Measurements from ENCODE around the gene TMCC2. TPM values are rescaled to one million over a fixed set of nuclear protein-coding genes. Genes with fewer than 3 reads are reported as not detected.

TMCC2 gene
- total RNA-seq, 1 experiment from 2014 or later: 2.7 TPM

- no peaks in the 10 kb centered on the region for H3K79me2 ChIP-seq (ENCODE audit: insufficient read depth, low read length)
- H3K9me3 ChIP-seq (ENCODE audit: control insufficient read depth in 1 of 2, insufficient read depth in 1 of 2, low read depth in 1 of 2, low read length in 2 of 2): no peaks in the 10 kb centered on the region
- no peak overlapping the region for H2AFZ ChIP-seq (ENCODE audit: low read depth, low read length, poor library complexity, severe bottlenecking)
- intact Hi-C loops (cut with micrococcal nuclease): no loop called here
- DNase-seq (ENCODE audit: low read depth, low spot score) (no peak), ATAC-seq (no peak)
- CTCF ChIA-PET: no interaction called here
- H3K9me2 ChIP-seq (ENCODE audit: insufficient read depth): no peaks in the 10 kb centered on the region
- no peak overlapping the region for H3K4me2 ChIP-seq (ENCODE audit: low read length)
- H3K4me3 ChIP-seq (replicated peaks in 1 of 2; ENCODE audit: low read depth in 1 of 2, low read length in 2 of 2): no peak overlapping the region
- H3K9ac ChIP-seq (ENCODE audit: low read length): no peak overlapping the region
- no peaks in the 10 kb centered on the region for H3K4me1 ChIP-seq (ENCODE audit: control insufficient read depth in 1 of 2, insufficient read depth in 2 of 2, low read length in 2 of 2)
- RAD21 ChIA-PET (ENCODE audit: low non-redundant PET in 1 of 2, low total read pairs in 2 of 2, uncharacterized antibody in 2 of 2, unreplicated experiment in 2 of 2): no interaction called here
- H4K20me1 ChIP-seq (ENCODE audit: insufficient read depth): no peaks in the 10 kb centered on the region
- BruUV-seq (replicated peaks): no TSS peak
- TF ChIP-seq MAX (IDR thresholded peaks at IDR 0.05): no peak
- no peak for TF ChIP-seq REST (IDR thresholded peaks at IDR 0.05; ENCODE audit: low read depth)
- no peak for TF ChIP-seq FOSL1 (IDR thresholded peaks at IDR 0.05; ENCODE audit: low read depth)
- TF ChIP-seq ZFX (IDR thresholded peaks at IDR 0.05): no peak
- no peak for TF ChIP-seq CEBPB (IDR thresholded peaks at IDR 0.05; ENCODE audit: low read depth)
- TF ChIP-seq SRF (IDR thresholded peaks at IDR 0.05; ENCODE audit: low read depth): no peak
- no peak for TF ChIP-seq YY1 (IDR thresholded peaks at IDR 0.05; ENCODE audit: extremely low read depth, insufficient replicate concordance, low read depth, low read length)
- no peak for TF ChIP-seq POLR2A (IDR thresholded peaks at IDR 0.05; ENCODE audit: borderline replicate concordance, extremely low read depth, insufficient read depth, insufficient read length)
- TF ChIP-seq ZBTB33 (IDR thresholded peaks at IDR 0.05; ENCODE audit: extremely low read depth, insufficient replicate concordance, low read length): no peak
- no peak for TF ChIP-seq EZH2 (IDR thresholded peaks at IDR 0.05)
- TF ChIP-seq ATF3 (IDR thresholded peaks at IDR 0.05): no peak
- no peak for TF ChIP-seq CTCF (IDR thresholded peaks at IDR 0.05 in 2 of 3, conservative IDR thresholded peaks at IDR 0.05 in 1 of 3; ENCODE audit: borderline replicate concordance in 1 of 3, insufficient read depth in 1 of 3, low read depth in 2 of 3, low read length in 2 of 3)
- TF ChIP-seq ELF1 (IDR thresholded peaks at IDR 0.05; ENCODE audit: borderline replicate concordance, low read depth): no peak
- TF ChIP-seq RAD21 (IDR thresholded peaks at IDR 0.05; ENCODE audit: low read depth): no peak
- no peak for TF ChIP-seq CBX3 (IDR thresholded peaks at IDR 0.05; ENCODE audit: low read depth)
- TF ChIP-seq SIN3A (IDR thresholded peaks at IDR 0.05; ENCODE audit: low read depth): no peak
- no peak for TF ChIP-seq SP1 (IDR thresholded peaks at IDR 0.05; ENCODE audit: low read depth)
- TF ChIP-seq JUND (IDR thresholded peaks at IDR 0.05): no peak
- H3K27ac ChIP-seq (ENCODE audit: low read depth, low read length): no peak overlapping the region
- H3K36me3 ChIP-seq (ENCODE audit: control insufficient read depth in 1 of 2, insufficient read depth in 2 of 2, low read length in 2 of 2): no peaks in the 10 kb centered on the region
- POLR2A ChIA-PET: no interaction called here
- no peaks in the 10 kb centered on the region for H3K27me3 ChIP-seq (ENCODE audit: insufficient read depth, low read length)
Measured at GRCh38 chr1:205239078-205239477, 11.3 kb downstream of the TMCC2 start.
